Measurements from ENCODE around the gene RNF151.

- TF ChIP-seq CTCF (IDR thresholded peaks at IDR 0.05) (no peak), EZH2 (IDR thresholded peaks at IDR 0.05; ENCODE audit: borderline replicate concordance, insufficient read depth, low read depth, low read length, poor library complexity, severe bottlenecking) (no peak)
Measured at GRCh38 chr16:1950559-1950958, 16.1 kb upstream of the RNF151 start.

All from B cell (primary cell).